ENCODE data around the gene CBFA2T2. TPM values are rescaled to one million over a fixed set of nuclear protein-coding genes. Genes with fewer than 3 reads are reported as not detected.

CBFA2T2 gene
- total RNA-seq, 1 donor from 2014 or later, result 10.7 TPM

DNA sequence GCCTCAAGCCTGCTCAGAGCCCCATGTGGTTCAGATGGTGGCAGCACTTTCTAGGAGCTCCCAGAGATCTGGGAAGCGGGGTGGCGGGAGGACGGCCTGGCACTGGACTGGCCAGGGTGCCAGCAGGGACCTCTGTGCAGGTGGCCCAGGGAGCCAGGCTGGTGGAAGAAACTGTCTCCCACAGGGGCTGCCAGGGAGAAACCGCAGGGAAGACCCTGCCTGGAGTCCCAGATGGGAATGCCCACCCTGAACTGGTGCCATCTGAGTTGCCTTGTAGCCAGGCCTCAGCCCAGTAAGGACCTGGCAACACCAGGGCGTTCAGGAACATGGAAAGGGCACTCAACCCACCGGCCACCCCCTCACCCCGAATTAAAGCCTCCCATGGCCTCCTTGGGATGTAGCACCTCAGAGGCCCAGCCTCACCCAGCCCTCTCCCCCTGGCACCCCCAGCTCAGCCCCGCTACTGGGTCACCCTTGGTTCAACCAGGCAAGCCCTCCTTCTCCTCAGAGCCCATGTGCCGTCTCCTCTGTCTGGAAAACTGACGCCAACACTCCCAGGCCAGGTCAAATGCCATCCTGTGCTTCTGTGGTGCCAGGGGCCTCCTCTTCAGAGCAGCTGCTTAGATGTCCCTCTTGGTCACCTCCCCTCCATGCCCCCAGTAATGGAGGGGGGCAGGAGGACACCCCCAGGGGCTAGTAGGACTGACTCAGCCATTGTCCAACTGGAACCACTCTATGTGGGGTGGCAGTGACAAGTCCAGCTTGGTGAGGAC, 166.3 kb downstream of the CBFA2T2 start:
- intact Hi-C loops (cut with micrococcal nuclease), result no loop called here
- H3K36me3 ChIP-seq, result peaks cover 41% of the 10 kb centered on the region

GRCh38 chr20:33656783-33657703, 167.1 kb downstream of the CBFA2T2 start:
- Histone ChIP-seq H3K36me3 (peaks cover 41% of the 10 kb centered on the region), H3K4me1 (peaks cover 18% of the 10 kb centered on the region), H3K4me3 (no peak overlapping the region), H3K9me3 (replicated peaks) (no peaks in the 10 kb centered on the region), H3K27ac (replicated peaks) (no peak overlapping the region), H3K27me3 (ENCODE audit: low read depth) (no peaks in the 10 kb centered on the region)
- DNase-seq, result peak; percentile 11
- TF ChIP-seq, protein P1, sequence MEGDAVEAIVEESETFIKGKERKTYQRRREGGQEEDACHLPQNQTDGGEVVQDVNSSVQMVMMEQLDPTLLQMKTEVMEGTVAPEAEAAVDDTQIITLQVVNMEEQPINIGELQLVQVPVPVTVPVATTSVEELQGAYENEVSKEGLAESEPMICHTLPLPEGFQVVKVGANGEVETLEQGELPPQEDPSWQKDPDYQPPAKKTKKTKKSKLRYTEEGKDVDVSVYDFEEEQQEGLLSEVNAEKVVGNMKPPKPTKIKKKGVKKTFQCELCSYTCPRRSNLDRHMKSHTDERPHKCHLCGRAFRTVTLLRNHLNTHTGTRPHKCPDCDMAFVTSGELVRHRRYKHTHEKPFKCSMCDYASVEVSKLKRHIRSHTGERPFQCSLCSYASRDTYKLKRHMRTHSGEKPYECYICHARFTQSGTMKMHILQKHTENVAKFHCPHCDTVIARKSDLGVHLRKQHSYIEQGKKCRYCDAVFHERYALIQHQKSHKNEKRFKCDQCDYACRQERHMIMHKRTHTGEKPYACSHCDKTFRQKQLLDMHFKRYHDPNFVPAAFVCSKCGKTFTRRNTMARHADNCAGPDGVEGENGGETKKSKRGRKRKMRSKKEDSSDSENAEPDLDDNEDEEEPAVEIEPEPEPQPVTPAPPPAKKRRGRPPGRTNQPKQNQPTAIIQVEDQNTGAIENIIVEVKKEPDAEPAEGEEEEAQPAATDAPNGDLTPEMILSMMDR (IDR thresholded peaks at IDR 0.05; ENCODE audit: borderline replicate concordance), result no peak
- intact Hi-C loops (cut with micrococcal nuclease), result no loop called here

More for the DNA sequence above, 166.3 kb downstream of the CBFA2T2 start:
- H3K4me3 ChIP-seq, result no peak overlapping the region
- H3K27me3 ChIP-seq (ENCODE audit: low read depth), result no peaks in the 10 kb centered on the region
- DNase-seq, result peak; percentile 12
- peaks cover 18% of the 10 kb centered on the region for H3K4me1 ChIP-seq
- no peak overlapping the region for H3K27ac ChIP-seq (replicated peaks)
- TF ChIP-seq, protein P1 (IDR thresholded peaks at IDR 0.05; ENCODE audit: borderline replicate concordance), result no peak
- no peaks in the 10 kb centered on the region for H3K9me3 ChIP-seq (replicated peaks)

DNA sequence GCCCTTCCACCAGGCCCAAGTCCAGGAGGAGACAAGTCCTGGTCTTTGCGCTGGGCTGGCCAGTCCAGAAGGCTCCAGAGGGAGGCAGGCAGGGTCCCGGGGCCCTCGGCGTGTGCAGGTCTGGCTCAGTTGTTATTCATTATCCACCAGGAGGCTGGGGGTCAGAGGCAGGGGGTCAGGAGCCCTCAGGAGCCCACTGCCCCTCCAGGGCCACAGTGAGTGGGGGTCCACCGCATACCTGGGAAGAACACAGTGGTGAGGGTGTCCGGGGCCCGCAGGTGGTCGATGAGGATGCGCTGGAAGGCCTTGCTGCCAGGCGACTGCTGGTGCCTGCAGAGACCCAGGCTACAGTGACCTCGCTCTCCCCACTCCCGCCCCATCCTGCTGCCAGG, 167.8 kb downstream of the CBFA2T2 start:
- no peak overlapping the region for H3K27ac ChIP-seq (replicated peaks)
- intact Hi-C loops (cut with micrococcal nuclease), result no loop called here
- H3K4me3 ChIP-seq, result no peak overlapping the region
- H3K36me3 ChIP-seq, result peaks cover 41% of the 10 kb centered on the region
- H3K4me1 ChIP-seq, result peaks cover 22% of the 10 kb centered on the region
- DNase-seq, result peak; percentile 9
- TF ChIP-seq, protein P1 (IDR thresholded peaks at IDR 0.05; ENCODE audit: borderline replicate concordance), result no peak
- no peaks in the 10 kb centered on the region for H3K27me3 ChIP-seq (ENCODE audit: low read depth)
- H3K9me3 ChIP-seq (replicated peaks), result no peaks in the 10 kb centered on the region

- peaks cover 22% of the 10 kb centered on the region for H3K4me1 ChIP-seq
- DNase-seq, result peak; percentile 11
- intact Hi-C loops (cut with micrococcal nuclease), result no loop called here
- no peaks in the 10 kb centered on the region for H3K9me3 ChIP-seq (replicated peaks)
- no peak overlapping the region for H3K4me3 ChIP-seq
- no peak overlapping the region for H3K27ac ChIP-seq (replicated peaks)
- no peaks in the 10 kb centered on the region for H3K27me3 ChIP-seq (ENCODE audit: low read depth)
- H3K36me3 ChIP-seq, result peaks cover 41% of the 10 kb centered on the region
- TF ChIP-seq, protein P1 (IDR thresholded peaks at IDR 0.05; ENCODE audit: borderline replicate concordance), result no peak
Observed at GRCh38 chr20:33658510-33658909, 168.6 kb downstream of the CBFA2T2 start.

DNA sequence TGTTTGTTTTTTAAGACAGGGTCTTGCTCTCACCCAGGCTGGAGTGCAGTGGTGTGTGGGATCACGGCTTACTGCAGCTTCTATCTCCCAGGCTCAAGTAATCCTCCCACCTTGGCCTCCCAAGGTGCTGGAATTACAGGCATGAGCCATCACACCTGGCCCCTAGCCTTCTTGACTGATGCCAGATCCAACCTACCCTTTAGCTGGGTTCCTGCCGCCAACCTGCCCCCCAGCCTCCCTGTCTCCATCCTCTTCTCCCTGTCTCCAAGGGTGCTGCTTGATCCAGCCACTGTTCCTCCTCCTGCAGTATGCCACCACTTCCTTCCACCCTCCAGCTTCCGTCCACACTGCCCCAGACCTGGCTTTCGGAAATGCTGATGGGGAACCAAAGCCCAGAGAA, 169.0 kb downstream of the CBFA2T2 start:
- H3K36me3 ChIP-seq, result peaks cover 41% of the 10 kb centered on the region
- no peak overlapping the region for H3K4me3 ChIP-seq
- TF ChIP-seq, protein P1 (IDR thresholded peaks at IDR 0.05; ENCODE audit: borderline replicate concordance), result no peak
- H3K9me3 ChIP-seq (replicated peaks), result no peaks in the 10 kb centered on the region
- peaks cover 22% of the 10 kb centered on the region for H3K4me1 ChIP-seq
- H3K27me3 ChIP-seq (ENCODE audit: low read depth), result no peaks in the 10 kb centered on the region
- no peak for DNase-seq
- no peak overlapping the region for H3K27ac ChIP-seq (replicated peaks)
- intact Hi-C loops (cut with micrococcal nuclease), result no loop called here
